Measurements from ENCODE around the gene ITM2B.

- TF ChIP-seq, protein P1, sequence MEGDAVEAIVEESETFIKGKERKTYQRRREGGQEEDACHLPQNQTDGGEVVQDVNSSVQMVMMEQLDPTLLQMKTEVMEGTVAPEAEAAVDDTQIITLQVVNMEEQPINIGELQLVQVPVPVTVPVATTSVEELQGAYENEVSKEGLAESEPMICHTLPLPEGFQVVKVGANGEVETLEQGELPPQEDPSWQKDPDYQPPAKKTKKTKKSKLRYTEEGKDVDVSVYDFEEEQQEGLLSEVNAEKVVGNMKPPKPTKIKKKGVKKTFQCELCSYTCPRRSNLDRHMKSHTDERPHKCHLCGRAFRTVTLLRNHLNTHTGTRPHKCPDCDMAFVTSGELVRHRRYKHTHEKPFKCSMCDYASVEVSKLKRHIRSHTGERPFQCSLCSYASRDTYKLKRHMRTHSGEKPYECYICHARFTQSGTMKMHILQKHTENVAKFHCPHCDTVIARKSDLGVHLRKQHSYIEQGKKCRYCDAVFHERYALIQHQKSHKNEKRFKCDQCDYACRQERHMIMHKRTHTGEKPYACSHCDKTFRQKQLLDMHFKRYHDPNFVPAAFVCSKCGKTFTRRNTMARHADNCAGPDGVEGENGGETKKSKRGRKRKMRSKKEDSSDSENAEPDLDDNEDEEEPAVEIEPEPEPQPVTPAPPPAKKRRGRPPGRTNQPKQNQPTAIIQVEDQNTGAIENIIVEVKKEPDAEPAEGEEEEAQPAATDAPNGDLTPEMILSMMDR (IDR thresholded peaks at IDR 0.05; ENCODE audit: insufficient read depth, low read length, poor library complexity, severe bottlenecking) = no peak
- TF ChIP-seq EZH2phosphoT487 (conservative IDR thresholded peaks at IDR 0.05; ENCODE audit: low read length) = no peak
Observed at GRCh38 chr13:48311223-48311622, 78.2 kb downstream of the ITM2B start.

Measured in SU-DHL-6 (cell line).